HG03575 (cell line): ENCODE measurements around the gene RAD52.

Source experiments
- ATAC-seq: cut with Tn5 transposase; IDR thresholded peaks from one replicate; pipeline ENCODE4 v1.9.1; 2021; ENCODE audit not compliant: unreplicated experiment, insufficient number of reproducible peaks, low FRiP score; ENCODE audit errors: extremely low read depth

Gene RAD52

DNA sequence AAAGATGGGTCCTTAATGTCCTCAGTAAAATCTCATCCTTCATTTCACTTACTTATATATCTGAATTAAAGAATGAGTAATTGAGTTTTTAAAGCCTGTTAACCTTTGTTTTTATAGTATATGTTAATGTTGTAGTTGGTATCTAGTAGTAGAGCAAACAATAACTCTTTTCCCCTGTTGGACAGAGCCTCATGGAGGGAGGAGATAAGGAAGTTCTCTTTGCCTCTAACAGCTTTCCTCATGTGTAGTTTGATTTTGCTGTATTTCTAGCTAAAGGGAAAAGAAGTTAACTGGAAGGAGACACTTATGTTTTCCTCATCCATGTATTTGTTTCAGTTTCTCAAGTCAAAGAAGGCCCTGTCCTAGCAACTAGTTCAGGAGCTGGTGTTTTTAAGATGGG, 55.3 kb downstream of the RAD52 start:
- ATAC-seq, result no peak

DNA sequence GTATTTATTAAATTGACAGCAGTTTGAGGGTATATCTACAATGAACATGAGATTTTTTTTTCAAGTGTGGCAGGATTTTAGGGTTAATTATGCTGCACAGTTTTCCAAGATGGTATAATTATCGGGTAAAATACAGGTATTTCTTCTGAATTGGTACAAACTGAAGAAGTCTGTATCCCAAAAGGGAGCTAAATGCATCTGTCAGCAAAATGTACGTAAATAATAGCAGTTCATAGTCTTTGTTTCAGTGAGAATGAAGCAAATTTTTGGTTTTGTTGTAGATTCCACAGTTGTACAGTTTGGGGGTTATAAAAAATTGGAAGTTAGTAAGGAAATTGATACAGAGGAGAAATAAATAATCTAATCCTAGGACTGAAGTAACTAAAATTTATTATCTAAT, 63.3 kb downstream of the RAD52 start:
- no peak for ATAC-seq

DNA sequence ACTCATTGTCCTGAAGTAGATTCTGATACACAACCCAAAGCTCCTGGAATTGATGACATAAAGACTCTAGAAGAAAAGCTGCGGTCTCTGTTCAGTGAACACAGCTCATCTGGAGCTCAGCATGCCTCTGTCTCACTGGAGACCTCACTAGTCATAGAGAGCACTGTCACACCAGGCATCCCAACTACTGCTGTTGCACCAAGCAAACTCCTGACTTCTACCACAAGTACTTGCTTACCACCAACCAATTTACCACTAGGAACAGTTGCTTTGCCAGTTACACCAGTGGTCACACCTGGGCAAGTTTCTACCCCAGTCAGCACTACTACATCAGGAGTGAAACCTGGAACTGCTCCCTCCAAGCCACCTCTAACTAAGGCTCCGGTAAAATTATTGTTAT, 63.8 kb downstream of the RAD52 start:
- no peak for ATAC-seq

DNA sequence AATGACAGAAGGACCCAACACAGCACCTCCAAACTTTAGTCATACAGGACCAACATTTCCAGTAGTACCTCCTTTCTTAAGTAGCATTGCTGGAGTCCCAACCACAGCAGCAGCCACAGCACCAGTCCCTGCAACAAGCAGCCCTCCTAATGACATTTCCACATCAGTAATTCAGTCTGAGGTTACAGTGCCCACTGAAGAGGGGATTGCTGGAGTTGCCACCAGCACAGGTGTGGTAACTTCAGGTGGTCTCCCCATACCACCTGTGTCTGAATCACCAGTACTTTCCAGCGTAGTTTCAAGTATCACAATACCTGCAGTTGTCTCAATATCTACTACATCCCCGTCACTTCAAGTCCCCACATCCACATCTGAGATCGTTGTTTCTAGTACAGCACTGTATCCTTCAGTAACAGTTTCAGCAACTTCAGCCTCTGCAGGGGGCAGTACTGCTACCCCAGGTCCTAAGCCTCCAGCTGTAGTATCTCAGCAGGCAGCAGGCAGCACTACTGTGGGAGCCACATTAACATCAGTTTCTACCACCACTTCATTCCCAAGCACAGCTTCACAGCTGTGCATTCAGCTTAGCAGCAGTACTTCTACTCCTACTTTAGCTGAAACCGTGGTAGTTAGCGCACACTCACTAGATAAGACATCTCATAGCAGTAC, 64.6 kb downstream of the RAD52 start:
- no peak for ATAC-seq

DNA sequence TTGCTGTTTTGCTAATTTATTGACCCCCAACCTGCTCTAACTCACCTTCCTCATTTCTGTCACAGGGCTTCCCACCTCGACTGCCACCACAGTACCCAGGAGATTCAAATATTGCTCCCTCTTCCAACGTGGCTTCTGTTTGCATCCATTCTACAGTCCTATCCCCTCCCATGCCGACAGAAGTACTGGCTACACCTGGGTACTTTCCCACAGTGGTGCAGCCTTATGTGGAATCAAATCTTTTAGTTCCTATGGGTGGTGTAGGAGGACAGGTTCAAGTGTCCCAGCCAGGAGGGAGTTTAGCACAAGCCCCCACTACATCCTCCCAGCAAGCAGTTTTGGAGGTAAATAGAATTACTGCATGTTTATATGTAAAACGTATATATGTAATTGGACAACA, 68.8 kb downstream of the RAD52 start:
- no peak for ATAC-seq

DNA sequence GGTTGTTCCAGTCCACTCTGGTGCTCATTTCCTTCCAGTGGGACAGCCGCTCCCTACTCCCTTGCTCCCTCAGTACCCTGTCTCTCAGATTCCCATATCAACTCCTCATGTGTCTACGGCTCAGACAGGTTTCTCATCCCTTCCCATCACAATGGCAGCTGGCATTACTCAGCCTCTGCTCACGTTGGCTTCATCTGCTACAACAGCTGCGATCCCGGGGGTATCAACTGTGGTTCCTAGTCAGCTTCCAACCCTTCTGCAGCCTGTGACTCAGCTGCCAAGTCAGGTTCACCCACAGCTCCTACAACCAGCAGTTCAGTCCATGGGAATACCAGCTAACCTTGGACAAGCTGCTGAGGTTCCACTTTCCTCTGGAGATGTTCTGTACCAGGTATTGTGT, 69.9 kb downstream of the RAD52 start:
- no peak for ATAC-seq

DNA sequence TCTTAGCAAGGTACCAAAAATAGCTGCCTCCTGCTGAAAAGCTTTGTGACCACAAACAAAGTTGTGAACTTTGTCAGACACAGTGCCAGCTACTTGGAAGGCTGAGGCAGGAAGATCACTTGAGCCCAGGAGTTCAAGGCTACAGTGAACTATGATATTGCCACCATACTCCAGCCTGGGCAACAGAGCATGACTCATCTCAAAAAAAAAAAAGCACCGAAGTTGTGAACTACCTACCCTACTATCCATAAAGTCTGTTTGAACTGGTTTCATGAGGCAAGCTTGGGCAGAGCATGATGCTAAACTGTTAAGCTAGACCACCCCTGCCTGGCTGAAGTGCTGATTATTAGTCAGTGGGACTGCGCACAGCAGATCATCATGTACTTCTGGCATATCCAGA, 75.5 kb downstream of the RAD52 start:
- ATAC-seq, result no peak

DNA sequence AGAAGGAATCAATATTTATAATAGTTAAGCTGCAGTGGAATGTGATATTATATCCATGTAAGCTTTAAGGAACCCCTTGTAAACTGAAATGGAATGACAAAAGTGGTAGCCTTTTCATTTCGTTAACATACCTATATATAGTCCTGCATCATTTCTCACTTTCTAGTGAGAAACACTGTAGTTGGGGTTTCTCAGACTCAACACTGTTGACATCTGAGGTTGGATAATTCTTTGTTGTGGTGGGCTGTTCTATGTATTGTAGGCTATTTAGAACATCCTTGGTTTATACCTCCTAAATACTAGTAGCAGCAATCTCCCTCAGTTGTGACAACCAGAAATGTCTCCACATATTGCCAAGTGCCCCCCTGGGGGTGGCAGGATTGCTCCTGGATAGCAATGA, 79.1 kb downstream of the RAD52 start:
- ATAC-seq, result no peak

DNA sequence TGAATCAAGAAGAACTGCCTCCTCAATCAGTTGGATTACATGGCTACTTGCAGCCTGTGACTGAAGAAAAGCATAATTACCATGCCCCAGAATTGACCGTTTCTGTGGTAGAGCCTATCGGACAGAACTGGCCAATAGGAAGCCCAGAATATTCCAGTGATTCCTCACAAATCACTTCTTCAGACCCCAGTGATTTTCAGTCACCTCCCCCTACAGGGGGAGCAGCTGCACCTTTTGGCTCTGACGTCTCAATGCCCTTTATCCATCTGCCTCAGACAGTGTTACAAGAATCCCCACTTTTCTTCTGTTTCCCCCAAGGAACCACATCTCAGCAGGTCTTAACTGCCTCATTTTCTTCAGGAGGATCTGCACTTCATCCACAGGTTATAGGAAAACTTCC, 80.8 kb downstream of the RAD52 start:
- no peak for ATAC-seq

DNA sequence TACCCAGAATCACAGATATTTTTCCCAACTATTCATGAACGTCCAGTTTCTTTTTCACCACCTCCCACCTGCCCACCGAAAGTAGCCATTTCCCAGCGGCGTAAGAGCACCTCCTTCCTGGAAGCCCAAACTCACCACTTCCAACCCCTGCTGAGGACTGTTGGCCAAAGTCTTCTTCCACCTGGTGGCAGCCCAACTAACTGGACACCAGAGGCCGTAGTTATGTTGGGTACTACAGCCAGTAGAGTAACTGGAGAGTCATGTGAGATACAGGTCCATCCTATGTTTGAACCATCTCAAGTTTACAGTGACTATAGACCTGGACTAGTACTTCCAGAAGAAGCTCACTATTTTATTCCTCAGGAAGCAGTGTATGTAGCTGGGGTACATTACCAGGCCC, 81.6 kb downstream of the RAD52 start:
- ATAC-seq, result no peak

DNA sequence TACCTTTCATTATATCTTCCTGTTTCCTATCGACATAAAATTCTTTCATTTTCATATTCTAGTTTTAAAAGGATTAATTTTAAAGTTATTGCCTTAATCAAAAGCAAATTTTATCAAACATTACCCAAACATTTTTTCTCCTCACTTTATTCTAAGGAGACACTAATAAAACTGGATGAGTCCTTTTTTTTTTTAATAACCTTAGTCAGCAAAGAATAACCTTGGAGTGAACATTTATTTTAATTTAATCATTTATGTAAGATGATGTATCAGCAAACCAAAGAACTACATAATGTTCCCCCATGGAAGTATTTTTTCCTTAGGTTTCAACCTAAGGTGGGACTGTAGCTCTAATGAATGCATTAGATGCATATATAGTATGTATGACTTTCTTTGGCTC, 83.9 kb downstream of the RAD52 start:
- ATAC-seq, result no peak

DNA sequence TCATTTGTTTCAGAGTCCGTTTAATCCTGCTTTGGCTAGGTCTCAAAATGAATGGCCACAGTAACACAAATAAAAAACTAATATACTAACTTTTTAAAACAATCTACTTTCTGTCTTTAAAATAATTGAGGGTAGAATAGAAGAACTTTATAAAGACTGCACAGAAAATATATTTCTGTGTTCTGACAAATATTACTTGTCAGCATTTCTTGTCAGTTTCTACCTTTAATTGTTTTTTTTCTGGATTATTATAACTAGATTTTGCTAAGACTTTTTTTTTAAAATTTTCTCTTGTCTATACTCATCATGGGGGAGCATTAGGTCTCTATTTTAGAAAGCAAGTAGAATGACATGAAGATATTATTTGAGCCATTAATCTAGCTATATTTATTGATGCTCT, 86.2 kb downstream of the RAD52 start:
- no peak for ATAC-seq

DNA sequence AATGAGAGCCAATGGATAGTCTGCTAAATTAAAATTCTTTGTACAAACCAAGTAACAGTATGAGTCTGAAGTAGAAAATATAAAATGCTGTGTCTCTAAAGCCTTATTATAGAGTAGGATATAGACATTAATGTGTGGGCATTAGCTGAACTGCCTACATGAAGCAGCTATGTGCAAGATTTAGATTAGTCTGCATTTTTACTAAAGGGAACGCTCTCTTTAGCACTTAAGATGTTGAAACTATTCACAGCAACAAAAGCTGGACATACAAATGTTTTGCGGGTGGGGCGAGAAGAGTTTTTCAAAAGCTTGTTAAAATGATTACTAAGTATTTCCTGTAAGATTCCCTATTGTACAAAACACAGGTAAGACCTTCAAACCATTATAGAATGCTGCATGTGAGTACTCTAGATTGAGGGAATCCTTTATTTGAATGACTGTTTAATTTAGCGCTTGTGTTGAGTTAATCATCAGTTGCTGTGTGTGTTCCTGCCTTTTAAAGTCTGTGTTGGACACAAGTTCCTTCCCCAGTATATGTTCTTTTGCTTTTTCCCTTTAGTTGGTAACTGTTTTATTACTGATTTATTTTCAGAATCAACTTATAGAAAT, 87.1 kb downstream of the RAD52 start:
- no peak for ATAC-seq
